Activated CD8-positive, alpha-beta memory T cell treated with anti-CD3 and anti-CD28 coated beads, Interleukin-2, amount 50 U/mL, for 24 hours (primary cell): ENCODE results near the gene VASH1.

Source experiments
- DNase-seq: peaks from one replicate; pipeline ENCODE4 v3.0.0-alpha.2; 2020; ENCODE audit errors: extremely low read depth

Gene VASH1

DNA sequence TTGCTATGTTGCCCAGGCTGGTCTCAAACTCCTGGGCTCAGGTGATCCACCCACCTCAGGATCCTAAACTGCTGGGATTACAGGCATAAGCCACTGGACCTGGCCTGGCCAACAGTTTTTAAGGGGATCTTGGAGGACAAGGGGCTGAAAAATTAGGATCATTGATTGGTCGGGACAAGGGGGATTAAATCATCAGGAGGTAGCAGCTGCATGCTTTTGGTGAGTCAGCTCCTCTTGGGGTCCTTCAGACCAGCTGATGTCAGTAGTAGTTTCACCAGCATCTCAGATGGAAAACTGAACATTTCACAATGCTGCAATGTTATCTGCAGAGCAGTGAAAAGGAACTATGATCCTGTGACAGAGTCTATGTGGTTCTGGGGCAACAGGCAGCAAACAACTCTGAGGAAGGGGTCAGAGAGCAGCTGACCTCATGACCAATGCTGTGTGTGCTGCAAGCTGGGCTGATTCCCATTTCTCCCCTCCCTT, 71.3 kb downstream of the VASH1 start:
- no peak for DNase-seq
